ENCODE data around the gene MEMO1.

The MEMO1 gene

DNA sequence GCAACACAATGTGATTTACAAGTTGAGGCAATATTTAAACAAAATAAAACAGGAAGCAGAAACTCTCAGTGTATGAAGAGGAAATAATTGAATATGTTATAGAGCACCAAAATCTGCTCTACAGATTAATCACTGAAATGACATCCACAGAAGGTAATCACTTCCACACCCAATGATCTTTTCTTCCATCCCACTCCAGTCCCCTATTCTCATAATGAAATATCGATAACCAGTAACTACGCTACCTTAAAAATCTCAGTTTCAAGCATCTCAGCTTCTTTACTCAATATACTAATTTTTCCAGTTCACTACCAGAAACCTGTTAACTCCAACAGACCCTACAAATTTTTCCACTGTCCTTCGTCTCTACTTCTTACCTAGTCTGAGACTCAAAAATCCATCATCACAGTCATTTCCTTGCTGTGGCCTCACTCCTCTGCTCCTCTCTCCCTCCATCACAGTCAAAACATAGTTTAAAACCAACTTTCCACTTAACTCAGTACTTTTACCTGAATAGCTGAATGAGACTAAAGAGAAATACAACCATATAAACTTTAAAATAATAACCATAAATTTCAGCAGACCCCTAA is 67.1 kb downstream of the MEMO1 start:
- H3K27ac ChIP-seq: no peak overlapping the region
- no peaks in the 10 kb centered on the region for H3K9me3 ChIP-seq
- peaks cover 0 to 3% of the 10 kb centered on the region in 2 experiments for H3K4me1 ChIP-seq (ENCODE audit: control insufficient read depth in 1 of 2, insufficient read depth in 1 of 2, low read depth in 1 of 2, low read length in 1 of 2)
- no peak overlapping the region for H3K4me3 ChIP-seq (ENCODE audit: low read depth in 1 of 2, low read length in 1 of 2)
- TF ChIP-seq, protein P1, sequence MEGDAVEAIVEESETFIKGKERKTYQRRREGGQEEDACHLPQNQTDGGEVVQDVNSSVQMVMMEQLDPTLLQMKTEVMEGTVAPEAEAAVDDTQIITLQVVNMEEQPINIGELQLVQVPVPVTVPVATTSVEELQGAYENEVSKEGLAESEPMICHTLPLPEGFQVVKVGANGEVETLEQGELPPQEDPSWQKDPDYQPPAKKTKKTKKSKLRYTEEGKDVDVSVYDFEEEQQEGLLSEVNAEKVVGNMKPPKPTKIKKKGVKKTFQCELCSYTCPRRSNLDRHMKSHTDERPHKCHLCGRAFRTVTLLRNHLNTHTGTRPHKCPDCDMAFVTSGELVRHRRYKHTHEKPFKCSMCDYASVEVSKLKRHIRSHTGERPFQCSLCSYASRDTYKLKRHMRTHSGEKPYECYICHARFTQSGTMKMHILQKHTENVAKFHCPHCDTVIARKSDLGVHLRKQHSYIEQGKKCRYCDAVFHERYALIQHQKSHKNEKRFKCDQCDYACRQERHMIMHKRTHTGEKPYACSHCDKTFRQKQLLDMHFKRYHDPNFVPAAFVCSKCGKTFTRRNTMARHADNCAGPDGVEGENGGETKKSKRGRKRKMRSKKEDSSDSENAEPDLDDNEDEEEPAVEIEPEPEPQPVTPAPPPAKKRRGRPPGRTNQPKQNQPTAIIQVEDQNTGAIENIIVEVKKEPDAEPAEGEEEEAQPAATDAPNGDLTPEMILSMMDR (IDR thresholded peaks at IDR 0.05): no peak
- no peaks in the 10 kb centered on the region for H3K27me3 ChIP-seq
- peaks cover 28% of the 10 kb centered on the region for H3K36me3 ChIP-seq

DNA sequence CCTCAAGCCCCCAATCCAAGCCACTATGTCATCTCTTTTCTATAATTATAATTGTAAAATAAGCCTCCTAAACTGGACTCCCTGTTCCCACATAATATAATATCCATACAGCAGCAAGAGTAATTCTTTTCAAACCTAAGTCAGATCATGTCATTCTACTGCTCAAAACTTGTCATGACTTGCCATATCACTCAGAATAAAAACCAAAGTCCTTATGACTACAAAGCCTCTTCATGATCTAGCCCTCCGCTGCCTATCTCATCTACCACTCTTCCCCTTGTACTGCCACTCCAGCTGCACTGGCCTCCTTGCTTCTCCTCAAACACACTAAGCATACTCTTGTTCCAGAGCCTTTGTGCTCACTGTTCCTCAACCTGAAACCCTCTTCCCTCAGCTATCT is 69.9 kb downstream of the MEMO1 start:
- TF ChIP-seq, protein P1 (IDR thresholded peaks at IDR 0.05): no peak
- Histone ChIP-seq H3K27ac (no peak overlapping the region), H3K4me3 (ENCODE audit: low read depth in 1 of 2, low read length in 1 of 2) (no peak overlapping the region), H3K4me1 (ENCODE audit: control insufficient read depth in 1 of 2, insufficient read depth in 1 of 2, low read depth in 1 of 2, low read length in 1 of 2) (no peaks in the 10 kb centered on the region), H3K9me3 (no peaks in the 10 kb centered on the region), H3K27me3 (no peaks in the 10 kb centered on the region), H3K36me3 (peaks cover 28% of the 10 kb centered on the region)

DNA sequence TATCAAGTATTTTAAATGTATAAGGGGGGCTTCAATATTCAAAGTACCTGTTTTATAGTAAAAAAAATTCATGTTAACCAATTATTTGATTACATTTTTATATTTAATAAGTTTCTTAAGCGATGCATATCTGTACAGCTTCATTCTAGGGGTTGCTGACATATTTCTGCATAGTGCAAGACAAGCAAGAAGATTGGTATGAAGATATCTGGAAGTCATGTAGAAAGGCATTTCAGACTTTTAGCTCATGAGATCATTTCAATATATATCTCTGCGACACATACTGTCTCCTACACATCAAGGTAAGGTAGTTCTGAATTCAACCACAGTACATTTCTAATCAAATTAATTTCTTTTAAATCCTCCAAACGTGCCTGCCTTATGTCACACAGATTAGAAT is 73.1 kb downstream of the MEMO1 start:
- Histone ChIP-seq H3K36me3 (peaks cover 23% of the 10 kb centered on the region), H3K4me3 (ENCODE audit: low read depth in 1 of 2, low read length in 1 of 2) (no peak overlapping the region), H3K27me3 (no peaks in the 10 kb centered on the region), H3K4me1 (ENCODE audit: control insufficient read depth in 1 of 2, insufficient read depth in 1 of 2, low read depth in 1 of 2, low read length in 1 of 2) (no peaks in the 10 kb centered on the region), H3K27ac (no peak overlapping the region), H3K9me3 (no peaks in the 10 kb centered on the region)
- TF ChIP-seq, protein P1 (IDR thresholded peaks at IDR 0.05): no peak

DNA sequence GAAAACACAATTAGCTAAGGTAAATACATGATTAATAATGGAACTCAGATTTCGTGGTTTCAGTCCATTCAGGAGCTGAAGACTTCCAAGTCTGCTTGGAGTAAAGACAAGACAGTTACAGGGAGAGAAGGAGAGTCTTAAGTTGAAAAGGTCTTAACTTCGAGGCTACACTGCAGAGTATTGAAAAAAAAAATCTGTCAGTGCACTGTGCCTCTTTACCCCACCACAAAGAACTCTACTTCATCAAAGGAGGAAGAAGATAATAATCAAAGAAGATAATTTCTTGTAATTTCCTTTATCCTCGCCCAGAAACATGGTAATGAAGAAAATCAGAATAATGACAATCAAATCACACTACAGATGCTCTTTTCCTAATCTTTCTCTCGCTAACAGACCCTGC is 75.4 kb downstream of the MEMO1 start:
- Histone ChIP-seq H3K4me3 (ENCODE audit: low read depth in 1 of 2, low read length in 1 of 2) (no peak overlapping the region), H3K36me3 (no peaks in the 10 kb centered on the region), H3K27ac (no peak overlapping the region), H3K4me1 (ENCODE audit: control insufficient read depth in 1 of 2, insufficient read depth in 1 of 2, low read depth in 1 of 2, low read length in 1 of 2) (no peaks in the 10 kb centered on the region), H3K27me3 (no peaks in the 10 kb centered on the region), H3K9me3 (no peaks in the 10 kb centered on the region)
- TF ChIP-seq, protein P1 (IDR thresholded peaks at IDR 0.05): no peak

DNA sequence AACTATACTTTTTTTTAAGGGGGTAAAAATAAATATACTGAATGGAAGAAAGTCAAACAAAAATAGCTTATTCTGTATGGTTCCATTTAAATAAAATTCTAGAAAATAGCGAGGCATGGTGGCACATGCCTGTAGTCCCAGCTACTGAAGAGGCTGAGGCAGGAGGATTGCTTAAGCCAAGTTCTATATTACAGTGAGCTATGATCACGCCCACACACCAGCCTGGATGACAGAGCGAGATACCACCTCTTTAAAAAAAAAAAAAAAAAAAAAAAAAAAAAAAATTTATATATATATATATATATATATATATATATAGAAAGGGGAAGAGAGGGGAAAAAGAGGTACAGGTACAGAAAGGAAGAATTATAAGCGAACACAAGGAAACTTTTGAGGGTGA is 77.7 kb downstream of the MEMO1 start:
- Histone ChIP-seq H3K9me3 (no peaks in the 10 kb centered on the region), H3K4me1 (ENCODE audit: control insufficient read depth in 1 of 2, insufficient read depth in 1 of 2, low read depth in 1 of 2, low read length in 1 of 2) (no peaks in the 10 kb centered on the region), H3K27ac (no peak overlapping the region), H3K36me3 (no peaks in the 10 kb centered on the region), H3K4me3 (ENCODE audit: low read depth in 1 of 2, low read length in 1 of 2) (no peak overlapping the region), H3K27me3 (no peaks in the 10 kb centered on the region)
- TF ChIP-seq, protein P1 (IDR thresholded peaks at IDR 0.05): no peak

- TF ChIP-seq, protein P1 (IDR thresholded peaks at IDR 0.05): no peak
- Histone ChIP-seq H3K27me3 (no peaks in the 10 kb centered on the region), H3K27ac (no peak overlapping the region), H3K9me3 (no peaks in the 10 kb centered on the region), H3K36me3 (no peaks in the 10 kb centered on the region), H3K4me3 (ENCODE audit: low read depth in 1 of 2, low read length in 1 of 2) (no peak overlapping the region), H3K4me1 (ENCODE audit: control insufficient read depth in 1 of 2, insufficient read depth in 1 of 2, low read depth in 1 of 2, low read length in 1 of 2) (no peaks in the 10 kb centered on the region)
Observed at GRCh38 chr2:31932589-31932988, 78.2 kb downstream of the MEMO1 start.

All from neutrophil (primary cell).